ENCODE results near the gene TMIGD3.

DNA sequence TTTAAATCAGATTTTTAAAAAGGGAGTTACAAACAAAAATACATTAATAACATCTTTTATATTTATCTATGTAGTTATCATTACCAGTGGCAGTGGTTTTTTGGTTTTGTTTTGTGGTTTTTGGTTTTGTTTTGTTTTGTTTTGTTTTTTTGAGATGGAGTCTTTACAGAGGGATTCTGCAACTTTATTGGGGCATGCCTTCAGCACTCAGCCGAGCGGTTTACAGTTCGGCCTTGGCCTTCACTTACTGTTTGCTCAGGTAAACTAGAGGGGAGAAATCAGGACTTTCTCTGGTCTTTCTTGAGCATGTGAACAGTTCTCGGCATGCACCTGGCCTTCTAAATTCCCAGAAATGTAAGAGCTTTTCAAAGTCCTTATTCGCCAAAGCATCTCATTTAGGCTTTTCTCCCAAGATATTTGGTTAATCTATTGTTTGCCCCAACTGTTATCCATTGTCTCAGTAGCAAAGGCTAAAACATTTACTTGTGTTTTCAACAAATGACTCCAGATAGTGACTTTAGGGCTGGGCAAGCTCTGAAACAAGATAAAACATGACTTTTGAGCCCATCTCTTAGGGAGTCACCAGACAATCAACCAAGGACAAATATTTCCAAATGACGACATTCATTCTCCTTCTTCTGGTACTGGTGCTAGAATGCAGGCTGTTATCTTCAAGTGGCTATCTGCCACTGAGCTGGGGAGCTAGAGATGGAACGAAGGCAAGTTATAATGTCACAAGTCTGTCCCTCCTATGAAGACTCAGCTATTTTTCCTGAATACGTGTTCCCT, 48.4 kb upstream of the TMIGD3 start:
- TF ChIP-seq EP300 (IDR thresholded peaks at IDR 0.05; ENCODE audit: low read depth), result no peak
- TF ChIP-seq POLR2A (IDR thresholded peaks at IDR 0.05), result no peak
- TF ChIP-seq, protein P1, sequence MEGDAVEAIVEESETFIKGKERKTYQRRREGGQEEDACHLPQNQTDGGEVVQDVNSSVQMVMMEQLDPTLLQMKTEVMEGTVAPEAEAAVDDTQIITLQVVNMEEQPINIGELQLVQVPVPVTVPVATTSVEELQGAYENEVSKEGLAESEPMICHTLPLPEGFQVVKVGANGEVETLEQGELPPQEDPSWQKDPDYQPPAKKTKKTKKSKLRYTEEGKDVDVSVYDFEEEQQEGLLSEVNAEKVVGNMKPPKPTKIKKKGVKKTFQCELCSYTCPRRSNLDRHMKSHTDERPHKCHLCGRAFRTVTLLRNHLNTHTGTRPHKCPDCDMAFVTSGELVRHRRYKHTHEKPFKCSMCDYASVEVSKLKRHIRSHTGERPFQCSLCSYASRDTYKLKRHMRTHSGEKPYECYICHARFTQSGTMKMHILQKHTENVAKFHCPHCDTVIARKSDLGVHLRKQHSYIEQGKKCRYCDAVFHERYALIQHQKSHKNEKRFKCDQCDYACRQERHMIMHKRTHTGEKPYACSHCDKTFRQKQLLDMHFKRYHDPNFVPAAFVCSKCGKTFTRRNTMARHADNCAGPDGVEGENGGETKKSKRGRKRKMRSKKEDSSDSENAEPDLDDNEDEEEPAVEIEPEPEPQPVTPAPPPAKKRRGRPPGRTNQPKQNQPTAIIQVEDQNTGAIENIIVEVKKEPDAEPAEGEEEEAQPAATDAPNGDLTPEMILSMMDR (IDR thresholded peaks at IDR 0.05), result no peak
